HG03280 (cell line): ENCODE data around the gene PLAGL2.
"Not testable (repeated sequence)": the region's sequence is repeated elsewhere in the genome, so short reads cannot be mapped to it uniquely, and the experiment has no call there.

ENCODE experiments used
- ATAC-seq: cut with Tn5 transposase; IDR thresholded peaks from one replicate; pipeline ENCODE4 v1.9.1; 2021; ENCODE audit warnings: mild to moderate bottlenecking, moderate library complexity; ENCODE audit not compliant: unreplicated experiment

Gene PLAGL2

GRCh38 chr20:32204205-32205109 lies 3.1 kb downstream of the PLAGL2 start:
- no peak for ATAC-seq

DNA sequence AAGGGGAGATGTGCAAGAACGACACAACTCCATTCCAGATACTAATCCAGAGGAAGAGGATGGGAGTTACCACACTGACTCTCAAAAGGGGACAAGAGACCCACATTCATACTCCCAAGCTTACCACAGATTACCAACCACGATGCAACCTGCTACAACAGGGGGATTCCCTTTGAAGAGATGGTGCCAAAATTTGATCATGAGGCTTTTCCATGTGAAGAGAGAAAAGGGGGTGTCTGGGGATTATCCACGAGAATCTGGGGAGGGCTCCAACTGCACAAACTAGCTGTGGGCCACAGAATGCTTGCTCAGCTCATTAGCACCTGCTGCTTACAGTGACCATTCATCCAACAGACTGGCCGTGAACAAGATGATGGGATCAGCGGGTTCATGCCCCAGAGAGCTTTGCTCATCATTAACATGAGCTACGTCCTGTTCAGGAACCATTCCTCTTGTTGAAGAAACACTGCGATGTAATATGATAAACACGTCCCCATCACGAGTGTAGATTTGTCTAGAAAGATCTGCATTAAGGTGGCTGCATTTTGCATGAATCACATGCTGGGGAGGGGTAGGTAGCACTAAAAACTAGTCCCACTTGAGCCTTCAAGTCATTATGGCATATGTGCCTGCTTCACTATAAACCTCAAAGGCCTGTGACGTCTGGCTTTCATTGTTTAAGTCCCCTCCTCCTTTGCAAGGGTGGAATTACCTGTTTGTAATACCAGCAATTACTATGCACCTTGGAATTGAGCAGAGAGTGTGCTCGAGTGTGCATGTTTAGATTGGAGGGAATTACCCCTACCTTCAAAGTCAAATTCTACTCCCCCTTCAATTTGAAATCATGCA lies 4.0 kb downstream of the PLAGL2 start:
- no peak for ATAC-seq

GRCh38 chr20:32201977-32202363 lies 5.6 kb downstream of the PLAGL2 start:
- no peak for ATAC-seq

DNA sequence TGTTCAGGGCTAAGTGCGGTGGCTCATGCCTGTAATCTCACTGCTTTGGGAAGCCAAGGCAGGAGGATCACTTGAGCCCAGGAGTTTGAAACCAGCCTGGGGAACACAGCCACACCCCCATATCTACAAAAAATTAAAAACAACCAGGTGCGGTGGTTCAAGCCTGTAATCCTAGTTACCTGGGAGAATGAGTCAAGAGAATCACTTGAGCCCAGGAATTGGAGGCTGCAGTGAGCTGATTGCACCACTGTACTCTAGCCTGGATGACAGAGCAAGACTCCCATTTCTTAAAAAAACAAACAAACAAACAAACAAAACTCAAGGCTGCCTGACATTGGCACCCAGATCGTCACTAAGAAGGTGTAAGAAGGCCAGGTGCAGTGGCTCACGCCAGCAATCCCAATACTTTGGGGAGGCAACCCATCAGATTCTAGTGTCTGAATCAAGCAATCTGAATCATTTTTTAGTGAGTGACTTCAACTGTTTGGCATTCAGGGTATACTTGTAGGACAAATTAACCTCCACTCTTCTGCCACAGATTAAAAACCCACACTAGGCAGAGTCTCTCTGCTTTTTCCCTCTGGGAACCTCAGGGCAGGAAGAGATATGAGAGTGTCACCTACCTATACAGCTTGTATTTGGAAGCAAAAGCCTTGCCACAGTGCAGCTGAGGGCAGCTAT lies 6.1 kb downstream of the PLAGL2 start:
- no peak for ATAC-seq

DNA sequence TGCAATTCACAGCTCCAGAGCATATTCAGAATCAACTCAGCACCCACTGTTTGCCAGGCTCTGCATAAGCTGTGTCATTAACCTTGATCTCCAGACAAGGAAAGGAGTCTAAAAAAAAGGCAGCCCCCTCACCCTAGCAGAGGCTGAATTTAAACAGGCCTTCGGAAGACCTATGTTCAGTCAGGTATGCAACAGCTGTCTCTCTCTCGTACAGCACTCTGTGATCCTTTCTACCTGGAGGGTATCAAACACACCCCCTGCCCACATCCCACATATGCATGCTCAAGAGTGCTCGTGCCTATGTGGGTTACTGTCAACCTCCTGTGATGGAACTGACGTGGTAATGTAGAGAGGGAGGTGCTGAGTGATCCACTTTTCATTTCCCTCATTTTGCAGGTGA lies 8.5 kb downstream of the PLAGL2 start:
- ATAC-seq: no peak

DNA sequence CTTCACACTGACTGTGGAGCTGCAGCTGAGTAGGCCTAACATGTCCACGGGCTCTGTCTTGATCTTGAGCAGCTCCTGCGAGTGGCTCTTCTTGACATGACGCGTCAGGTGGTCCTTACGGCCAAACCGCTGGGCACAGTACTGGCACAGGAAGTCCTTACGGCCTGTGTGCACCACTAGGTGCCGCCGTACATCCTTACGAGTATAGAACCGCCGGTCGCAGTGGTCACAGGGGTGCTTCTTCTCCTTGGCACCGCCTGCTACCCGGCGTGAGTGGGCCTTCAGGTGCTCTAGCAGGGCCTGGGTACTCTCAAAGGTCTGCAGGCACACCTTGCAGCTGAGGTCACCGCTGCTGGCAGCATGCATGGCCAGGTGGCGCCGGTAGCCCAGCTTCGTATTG lies 10.4 kb downstream of the PLAGL2 start:
- not testable (repeated sequence) for ATAC-seq

DNA sequence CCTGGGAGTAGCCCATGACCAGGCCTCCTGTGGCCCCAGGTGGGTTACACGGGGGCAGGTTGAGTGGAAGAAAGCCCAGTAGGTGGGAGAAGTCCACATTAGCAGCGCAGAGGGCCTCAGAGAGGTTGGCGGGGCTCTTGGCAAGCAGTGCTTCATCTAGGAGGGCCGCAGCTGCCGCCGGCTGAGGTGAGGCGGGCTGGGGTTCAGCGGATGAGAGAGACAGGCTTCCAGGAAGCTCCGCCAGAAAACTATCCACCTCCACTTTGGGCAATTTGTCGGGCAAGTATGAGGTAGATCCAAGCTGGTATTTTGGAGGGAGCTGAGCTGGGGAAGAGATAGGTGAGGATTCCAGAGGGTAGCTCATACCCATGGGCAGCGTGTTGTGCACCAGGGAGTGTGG lies 10.9 kb downstream of the PLAGL2 start:
- not testable (repeated sequence) for ATAC-seq

DNA sequence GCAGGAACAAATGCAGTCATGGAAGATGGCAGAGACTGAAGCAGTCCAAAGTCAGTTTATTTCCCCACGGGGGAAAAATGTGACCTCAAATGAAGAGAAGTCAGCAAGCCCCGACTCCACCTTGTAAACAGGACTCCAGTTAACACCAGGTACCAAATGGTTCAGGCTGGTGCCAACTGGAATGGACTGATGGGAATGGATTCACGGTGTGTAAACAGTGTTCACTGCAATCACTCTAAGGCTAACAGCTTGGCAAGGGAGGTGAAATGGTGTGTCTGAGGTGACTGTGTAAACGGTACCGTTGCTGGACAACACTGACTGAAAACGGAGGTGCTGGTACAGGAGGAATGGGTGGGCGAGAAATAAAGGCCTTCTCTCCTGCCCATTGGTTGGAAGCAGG lies 12.0 kb downstream of the PLAGL2 start:
- no peak for ATAC-seq

- ATAC-seq: no peak
Observed at GRCh38 chr20:32193996-32194395, 13.5 kb downstream of the PLAGL2 start.

- ATAC-seq: not testable (repeated sequence)
Observed at GRCh38 chr20:32193336-32193735, 14.2 kb downstream of the PLAGL2 start.

- ATAC-seq: no peak
Observed at GRCh38 chr20:32192698-32193097, 14.8 kb downstream of the PLAGL2 start.

GRCh38 chr20:32191873-32192272 lies 15.7 kb downstream of the PLAGL2 start:
- ATAC-seq: no peak

DNA sequence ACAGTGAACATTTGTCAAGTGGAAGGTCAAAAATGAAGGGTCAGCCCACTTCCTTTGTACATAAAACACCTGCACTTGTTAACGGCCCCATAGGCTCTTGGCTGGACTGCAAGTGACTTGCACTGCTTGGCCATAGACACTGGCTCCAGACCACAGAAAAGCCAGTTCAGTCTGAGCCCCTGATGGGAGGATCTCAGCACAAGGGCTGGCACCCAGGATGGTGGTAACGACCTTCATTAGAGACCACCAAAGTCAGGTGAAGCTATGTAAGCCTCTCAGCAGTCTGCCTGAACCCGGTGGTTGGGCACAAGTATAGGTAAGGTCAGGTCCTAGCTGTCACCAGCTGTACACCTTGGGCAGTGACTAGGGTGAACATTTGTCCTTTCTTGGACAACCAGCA lies 16.1 kb downstream of the PLAGL2 start:
- ATAC-seq: no peak

- ATAC-seq: no peak
Observed at GRCh38 chr20:32190616-32191415, 16.7 kb downstream of the PLAGL2 start.

DNA sequence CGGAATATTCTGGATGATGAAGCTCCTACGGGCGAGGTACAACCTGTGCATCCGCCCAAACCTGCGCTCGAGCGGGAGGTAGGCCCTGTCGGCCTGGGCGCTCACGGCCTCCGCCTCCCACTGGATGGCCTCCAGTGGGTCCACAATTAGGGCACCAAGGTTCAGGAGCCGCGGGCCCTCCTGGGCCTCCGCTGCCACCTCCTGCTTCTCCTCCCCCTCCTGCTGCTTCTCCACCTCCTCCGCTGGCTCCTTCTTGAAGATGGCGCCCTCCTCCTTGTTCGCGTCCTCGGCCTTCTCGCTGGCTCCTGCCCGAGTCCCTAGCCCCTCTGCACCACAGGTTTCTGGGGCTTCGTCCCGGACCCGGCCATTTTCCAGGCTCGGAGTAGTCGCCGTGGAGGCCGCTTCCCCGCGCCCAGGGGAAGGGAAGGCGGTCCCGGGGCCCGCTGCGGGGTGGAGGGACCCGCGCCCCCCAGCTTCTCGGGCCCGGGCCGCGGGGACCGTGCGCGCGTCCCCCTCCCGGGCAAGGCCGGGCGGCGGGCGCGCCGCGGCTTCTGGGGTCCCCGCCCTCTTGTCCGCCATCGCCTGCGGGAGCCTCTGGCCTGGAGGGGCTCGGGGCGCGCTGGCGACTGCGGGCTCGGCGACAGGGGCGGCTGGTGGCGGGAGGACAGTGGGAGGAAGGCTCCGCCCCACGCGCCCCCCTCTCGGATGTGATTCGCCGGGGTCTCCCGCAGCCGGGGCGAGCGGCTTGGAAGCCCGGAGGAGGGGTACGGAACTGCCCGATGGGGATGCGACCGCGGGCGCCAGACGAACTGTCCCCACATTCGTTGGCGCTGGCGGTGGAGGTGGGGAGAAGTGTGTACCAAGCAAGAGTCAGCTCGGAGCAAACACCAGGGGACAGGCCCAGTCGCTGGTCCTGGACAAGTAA lies 17.6 kb downstream of the PLAGL2 start:
- no peak for ATAC-seq

GRCh38 chr20:32189123-32189410 lies 18.5 kb downstream of the PLAGL2 start:
- no peak for ATAC-seq

- ATAC-seq: no peak
Observed at GRCh38 chr20:32188376-32189122, 19.0 kb downstream of the PLAGL2 start.

DNA sequence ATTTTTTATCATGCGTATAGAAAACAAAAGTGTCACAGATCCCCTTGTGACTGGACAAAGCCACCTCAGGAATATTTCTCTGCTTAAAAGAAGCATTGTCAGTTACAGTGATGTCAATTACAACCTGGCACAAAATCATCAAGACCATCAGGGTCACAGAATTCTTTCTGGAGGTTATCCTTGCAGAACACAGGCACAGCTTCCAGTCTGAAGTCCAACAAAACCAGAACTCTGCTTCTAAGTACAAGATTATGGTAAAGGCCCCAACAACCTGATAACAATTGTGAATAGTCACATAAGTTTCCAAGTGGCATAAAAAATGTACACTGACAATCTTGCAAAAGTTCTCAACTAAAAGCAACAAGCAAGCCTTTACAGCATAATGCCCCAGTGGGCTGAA lies 21.0 kb downstream of the PLAGL2 start:
- ATAC-seq: no peak
